Measurements from ENCODE around the gene PPP1R3E. TPM values are rescaled to one million over a fixed set of nuclear protein-coding genes. Genes with fewer than 3 reads are reported as not detected.

The PPP1R3E gene
- polyA plus RNA-seq, 1 of the 3 experiments (the other 2 are of a cell fraction) = 6.6 TPM

- Histone ChIP-seq H3K9me3 (peaks cover 8% of the 10 kb centered on the region; the same call in 1 of the 2 replicates), H2AFZ (ENCODE audit: low read depth) (no peak overlapping the region), H3K4me1 (ENCODE audit: control insufficient read depth in 1 of 2, insufficient read depth in 2 of 2, low read depth in 1 of 2, low read length in 1 of 2) (no peaks in the 10 kb centered on the region), H3K27ac (ENCODE audit: low read depth in 2 of 2, low read length in 1 of 2) (no peak overlapping the region), H3K9me2 (no peaks in the 10 kb centered on the region), H3F3A (replicated peaks; ENCODE audit: insufficient read depth) (no peaks in the 10 kb centered on the region), H3K79me2 (ENCODE audit: insufficient read depth) (no peaks in the 10 kb centered on the region), H3K27me3 (ENCODE audit: insufficient read depth) (peaks cover 13% of the 10 kb centered on the region; the same call in 1 of the 2 replicates), H3K4me2 (no peak overlapping the region), H4K20me1 (ENCODE audit: insufficient read depth) (no peaks in the 10 kb centered on the region), H3K9ac (no peak overlapping the region), H3K36me3 (replicated peaks in 1 of 2; ENCODE audit: control insufficient read depth in 1 of 2, insufficient read depth in 2 of 2, low read length in 1 of 2) (no peaks in the 10 kb centered on the region), H3K4me3 (ENCODE audit: low read depth in 2 of 2, low read length in 1 of 2) (no peak overlapping the region)
- POLR2A ChIA-PET = no interaction called here
- CTCF ChIA-PET = interaction anchor here (0.8 to 2.6 kb wide), 6 partner anchors 9 to 224 kb away, joined by 3 to 14 read pairs (median 3); partner anchors contain the start of gene SLC22A17
- TF ChIP-seq, protein P1, sequence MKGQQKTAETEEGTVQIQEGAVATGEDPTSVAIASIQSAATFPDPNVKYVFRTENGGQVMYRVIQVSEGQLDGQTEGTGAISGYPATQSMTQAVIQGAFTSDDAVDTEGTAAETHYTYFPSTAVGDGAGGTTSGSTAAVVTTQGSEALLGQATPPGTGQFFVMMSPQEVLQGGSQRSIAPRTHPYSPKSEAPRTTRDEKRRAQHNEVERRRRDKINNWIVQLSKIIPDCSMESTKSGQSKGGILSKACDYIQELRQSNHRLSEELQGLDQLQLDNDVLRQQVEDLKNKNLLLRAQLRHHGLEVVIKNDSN (IDR thresholded peaks at IDR 0.05; ENCODE audit: borderline replicate concordance, low read depth) = no peak
- TF ChIP-seq TEAD4 (IDR thresholded peaks at IDR 0.05; ENCODE audit: borderline replicate concordance, insufficient read depth) (no peak), SIN3A (IDR thresholded peaks at IDR 0.05; ENCODE audit: borderline replicate concordance, low read depth, low read length) (no peak), RCOR1 (IDR thresholded peaks at IDR 0.05; ENCODE audit: low read length) (no peak)
- WGBS (ENCODE audit: low lambda C conversion rate) = 16% methylated on average over 5 of the region's 5 CpGs
- no peak for DNase-seq
Measured at GRCh38 chr14:23335623-23336022, 33.0 kb upstream of the PPP1R3E start.

DNA sequence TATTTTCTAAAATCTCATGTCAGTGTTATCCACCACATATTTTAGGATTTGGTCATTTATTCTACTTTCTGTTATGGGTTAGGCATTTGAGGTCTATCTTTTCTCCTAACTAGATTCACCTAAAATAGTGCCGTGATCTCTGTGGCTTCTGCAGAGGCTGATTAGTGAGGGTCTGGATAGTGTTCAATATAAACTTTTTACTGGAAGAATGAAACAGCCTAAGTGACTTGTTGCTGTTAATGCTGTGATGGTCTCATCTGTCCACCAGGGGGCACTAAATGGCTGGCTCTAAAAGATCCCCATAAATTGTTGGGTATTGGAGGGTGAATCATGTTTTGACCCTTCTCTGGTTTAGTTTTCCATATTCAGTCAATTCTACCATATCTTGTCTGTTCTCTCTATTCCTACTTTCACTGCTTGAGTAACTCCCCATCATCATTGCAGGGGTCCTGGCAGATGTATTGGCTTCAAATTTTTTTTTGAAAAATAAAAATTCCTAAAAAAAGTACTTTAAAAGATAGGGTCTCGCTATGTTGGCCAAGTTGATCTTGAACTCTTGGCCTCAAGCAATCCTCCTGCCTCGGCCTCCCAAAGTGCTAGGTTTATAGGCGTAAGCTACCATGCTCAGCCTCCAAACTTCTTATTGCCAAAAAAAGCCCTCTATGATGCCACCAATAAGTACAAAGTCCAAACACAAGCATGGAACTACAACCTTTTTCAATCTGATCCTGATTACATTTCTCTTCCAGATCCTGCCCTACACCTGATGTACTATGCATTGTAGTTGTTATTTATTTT is 25.5 kb upstream of the PPP1R3E start:
- Histone ChIP-seq H3K79me2 (ENCODE audit: insufficient read depth) (peaks cover 20% of the 10 kb centered on the region), H3K4me3 (ENCODE audit: low read depth in 2 of 2, low read length in 1 of 2) (no peak overlapping the region), H3K4me2 (no peak overlapping the region), H3K4me1 (ENCODE audit: control insufficient read depth in 1 of 2, insufficient read depth in 2 of 2, low read depth in 1 of 2, low read length in 1 of 2) (peaks cover 3 to 4% of the 10 kb centered on the region in 2 experiments; a peak in 3 of 4 replicates), H4K20me1 (ENCODE audit: insufficient read depth) (no peaks in the 10 kb centered on the region), H3K9me2 (no peaks in the 10 kb centered on the region), H2AFZ (ENCODE audit: low read depth) (no peak overlapping the region), H3K9ac (no peak overlapping the region), H3K27me3 (ENCODE audit: insufficient read depth) (no peaks in the 10 kb centered on the region), H3F3A (replicated peaks; ENCODE audit: insufficient read depth) (peaks cover 27% of the 10 kb centered on the region), H3K27ac (ENCODE audit: low read depth in 2 of 2, low read length in 1 of 2) (no peak overlapping the region), H3K36me3 (replicated peaks in 1 of 2; ENCODE audit: control insufficient read depth in 1 of 2, insufficient read depth in 2 of 2, low read length in 1 of 2) (peaks cover 29 to 30% of the 10 kb centered on the region in 2 experiments), H3K9me3 (no peaks in the 10 kb centered on the region)
- ChIA-PET CTCF (interaction anchor here (1.0 to 13.2 kb wide), 17 partner anchors 10 to 235 kb away, joined by 3 to 179 read pairs (median 5); partner anchors contain the start of genes CMTM5 and SLC22A17), POLR2A (no interaction called here)
- WGBS (ENCODE audit: low lambda C conversion rate) = 32% methylated on average over 4 of the region's 4 CpGs
- peak; percentile 86 for DNase-seq
- TF ChIP-seq JUND (IDR thresholded peaks at IDR 0.05) (no peak), TAF1 (IDR thresholded peaks at IDR 0.05; ENCODE audit: borderline replicate concordance, low read depth, low read length) (no peak), EP300 (IDR thresholded peaks at IDR 0.05; ENCODE audit: borderline replicate concordance in 1 of 2, low read depth in 1 of 2, low read length in 1 of 2) (no peak), FOXM1 (IDR thresholded peaks at IDR 0.05; ENCODE audit: low read depth) (no peak), ELF1 (IDR thresholded peaks at IDR 0.05) (no peak), CTCF (IDR thresholded peaks at IDR 0.05) (peak; percentile 93), CHD2 (IDR thresholded peaks at IDR 0.05; ENCODE audit: low read length, partially characterized antibody) (peak; percentile 68), GABPA (IDR thresholded peaks at IDR 0.05; ENCODE audit: low read depth) (no peak), SIN3A (IDR thresholded peaks at IDR 0.05; ENCODE audit: borderline replicate concordance, low read depth, low read length) (no peak), RCOR1 (IDR thresholded peaks at IDR 0.05; ENCODE audit: low read length) (no peak), TCF12 (IDR thresholded peaks at IDR 0.05) (no peak), YY1 (IDR thresholded peaks at IDR 0.05; ENCODE audit: low read depth) (no peak), MXI1 (IDR thresholded peaks at IDR 0.05; ENCODE audit: low read depth, low read length) (no peak), MEF2A (IDR thresholded peaks at IDR 0.05; ENCODE audit: borderline replicate concordance, low read depth) (no peak)
- TF ChIP-seq, protein P2, sequence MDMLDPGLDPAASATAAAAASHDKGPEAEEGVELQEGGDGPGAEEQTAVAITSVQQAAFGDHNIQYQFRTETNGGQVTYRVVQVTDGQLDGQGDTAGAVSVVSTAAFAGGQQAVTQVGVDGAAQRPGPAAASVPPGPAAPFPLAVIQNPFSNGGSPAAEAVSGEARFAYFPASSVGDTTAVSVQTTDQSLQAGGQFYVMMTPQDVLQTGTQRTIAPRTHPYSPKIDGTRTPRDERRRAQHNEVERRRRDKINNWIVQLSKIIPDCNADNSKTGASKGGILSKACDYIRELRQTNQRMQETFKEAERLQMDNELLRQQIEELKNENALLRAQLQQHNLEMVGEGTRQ (IDR thresholded peaks at IDR 0.05; ENCODE audit: borderline replicate concordance, low read depth, low read length) = no peak
- TF ChIP-seq, protein P3, sequence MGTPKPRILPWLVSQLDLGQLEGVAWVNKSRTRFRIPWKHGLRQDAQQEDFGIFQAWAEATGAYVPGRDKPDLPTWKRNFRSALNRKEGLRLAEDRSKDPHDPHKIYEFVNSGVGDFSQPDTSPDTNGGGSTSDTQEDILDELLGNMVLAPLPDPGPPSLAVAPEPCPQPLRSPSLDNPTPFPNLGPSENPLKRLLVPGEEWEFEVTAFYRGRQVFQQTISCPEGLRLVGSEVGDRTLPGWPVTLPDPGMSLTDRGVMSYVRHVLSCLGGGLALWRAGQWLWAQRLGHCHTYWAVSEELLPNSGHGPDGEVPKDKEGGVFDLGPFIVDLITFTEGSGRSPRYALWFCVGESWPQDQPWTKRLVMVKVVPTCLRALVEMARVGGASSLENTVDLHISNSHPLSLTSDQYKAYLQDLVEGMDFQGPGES (IDR thresholded peaks at IDR 0.05; ENCODE audit: low read depth, low read length) = no peak; the same call in 1 of the 2 replicates

Measured in SK-N-SH (cell line).